Hematopoietic multipotent progenitor cell (in vitro differentiated cells): Measurements from ENCODE around the gene MRPL39. TPM values are rescaled to one million over a fixed set of nuclear protein-coding genes. Genes with fewer than 3 reads are reported as not detected.

Experiments used
- DNase-seq, 3 donors: peaks; one replicate each; pipeline ENCODE4 v3.0.0-alpha.2; 2011 to 2015; ENCODE audit warnings: low read depth in 2 of 3, low spot score in 2 of 3
- total RNA-seq: library from RNA; depleted of rRNA; stranded (reverse); fragments of >200 nt; gene quantifications from one replicate; pipeline ENCODE4 v1.2.3, GENCODE V29; 2012

Gene MRPL39
- total RNA-seq, 1 donor = 8.1 TPM

DNA sequence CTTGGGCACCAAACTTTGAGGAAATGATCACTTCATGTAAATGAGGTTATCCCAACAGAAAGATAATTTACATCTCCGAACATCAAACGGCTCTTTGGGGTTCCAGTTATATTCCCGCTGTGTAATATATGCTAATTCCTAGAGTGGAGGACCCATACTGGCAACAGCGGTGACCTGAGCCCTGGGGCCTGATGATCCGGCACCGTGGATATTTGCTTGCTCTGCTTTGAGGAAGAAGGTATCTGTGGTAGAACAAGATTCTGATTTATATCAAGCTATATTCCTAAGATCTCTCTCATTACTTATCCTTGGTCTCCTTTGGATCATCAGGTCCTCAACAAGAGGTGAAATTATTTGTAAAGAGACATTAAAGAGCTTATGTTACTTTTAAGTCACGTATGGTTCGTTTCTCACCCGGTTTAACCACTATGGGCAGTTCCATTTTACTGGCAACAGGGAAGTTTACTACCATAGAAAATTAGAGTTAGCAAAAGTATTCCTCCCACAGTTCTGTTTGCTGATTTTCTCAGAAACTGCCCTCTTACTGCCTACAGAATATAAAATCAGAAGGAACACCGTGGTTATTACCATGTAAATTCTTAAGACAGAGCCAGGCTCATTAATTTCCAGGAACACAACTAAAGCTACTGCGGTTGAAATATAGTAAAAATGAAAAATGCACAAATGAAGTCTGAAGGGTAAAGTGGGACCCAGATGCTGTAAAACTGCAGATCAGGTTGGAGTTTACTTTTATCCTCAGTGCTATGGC is 56.7 kb downstream of the MRPL39 start:
- no peak for DNase-seq

GRCh38 chr21:25541042-25541441 is 66.2 kb downstream of the MRPL39 start:
- no peak for DNase-seq

DNA sequence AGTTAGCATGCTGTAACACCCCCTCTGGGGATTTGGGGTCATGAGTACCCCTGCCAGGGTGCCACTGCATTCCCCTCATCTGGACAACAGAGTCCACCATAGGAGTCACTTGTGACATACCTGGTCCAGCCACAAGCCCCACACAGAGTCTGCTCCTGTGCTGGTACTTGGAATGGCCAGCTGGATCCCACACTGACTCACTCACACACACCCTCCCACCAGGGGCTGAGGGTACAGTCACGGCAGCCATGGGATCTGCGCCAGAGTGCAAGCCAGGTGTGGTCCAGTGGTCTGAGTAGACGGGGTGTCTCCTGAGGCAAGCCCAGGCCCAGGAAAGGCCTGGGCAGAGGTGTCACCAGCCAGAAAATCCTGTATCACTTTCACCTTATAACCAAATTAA is 67.7 kb downstream of the MRPL39 start:
- no peak for DNase-seq

- DNase-seq = no peak
These were observed 70.1 kb downstream of the MRPL39 start for GRCh38 chr21:25537174-25537573.

DNA sequence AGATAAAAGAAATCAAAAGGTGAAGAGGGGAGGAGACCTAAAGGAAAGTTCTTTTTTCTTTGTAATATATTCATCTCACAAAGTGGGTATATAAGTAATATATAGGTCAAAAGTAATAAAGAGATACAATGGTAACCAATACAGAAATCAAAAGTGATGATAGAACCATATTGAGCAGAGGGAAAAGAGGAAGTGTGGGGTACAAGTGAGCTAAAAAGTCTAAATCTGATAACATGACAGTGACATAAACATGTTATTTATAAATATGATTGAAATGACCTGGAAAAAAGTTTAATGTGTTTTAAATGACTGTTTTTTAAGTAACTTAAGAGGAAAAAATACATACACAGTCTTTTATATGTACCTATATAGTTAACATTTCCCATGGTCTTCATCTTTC is 70.5 kb downstream of the MRPL39 start:
- DNase-seq = no peak

DNA sequence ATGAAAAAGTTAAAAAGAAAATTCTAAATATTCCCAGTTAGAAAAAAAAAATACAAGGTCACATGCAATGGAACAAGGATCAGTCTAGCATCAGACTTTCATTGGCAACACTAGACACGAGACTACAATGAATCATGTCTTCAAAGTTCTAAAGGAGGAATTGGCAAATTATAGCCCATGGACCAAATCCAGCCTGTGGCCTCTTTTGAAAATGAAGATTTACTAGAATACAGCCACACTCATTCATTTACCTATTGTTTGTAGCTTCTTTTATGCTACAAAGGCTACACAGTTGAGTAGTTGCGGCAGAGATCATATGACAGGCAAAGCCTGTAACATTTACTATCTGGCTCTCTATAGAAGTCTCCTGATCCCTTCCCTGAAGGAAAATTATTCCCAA is 71.4 kb downstream of the MRPL39 start:
- no peak for DNase-seq

Other genes with a start within 250 kb of the MRPL39 start
- 0.81 TPM for gene JAM2, start 31.8 kb upstream of the MRPL39 start, total RNA-seq
- gene ATP5PF, start 127.4 kb upstream of the MRPL39 start, total RNA-seq = 23.2 TPM
- gene GABPA, start 127.5 kb upstream of the MRPL39 start, total RNA-seq = 9.7 TPM